GM21360 (cell line): ENCODE results near the gene FADS1.
A peak's percentile ranks its signal among the peaks of the same experiment; 100 is the strongest.

Experiments used
- ATAC-seq: cut with Tn5 transposase; IDR thresholded peaks from one replicate; pipeline ENCODE4 v1.9.1; 2021; ENCODE audit warnings: mild to moderate bottlenecking, moderate library complexity; ENCODE audit not compliant: unreplicated experiment

The FADS1 gene

DNA sequence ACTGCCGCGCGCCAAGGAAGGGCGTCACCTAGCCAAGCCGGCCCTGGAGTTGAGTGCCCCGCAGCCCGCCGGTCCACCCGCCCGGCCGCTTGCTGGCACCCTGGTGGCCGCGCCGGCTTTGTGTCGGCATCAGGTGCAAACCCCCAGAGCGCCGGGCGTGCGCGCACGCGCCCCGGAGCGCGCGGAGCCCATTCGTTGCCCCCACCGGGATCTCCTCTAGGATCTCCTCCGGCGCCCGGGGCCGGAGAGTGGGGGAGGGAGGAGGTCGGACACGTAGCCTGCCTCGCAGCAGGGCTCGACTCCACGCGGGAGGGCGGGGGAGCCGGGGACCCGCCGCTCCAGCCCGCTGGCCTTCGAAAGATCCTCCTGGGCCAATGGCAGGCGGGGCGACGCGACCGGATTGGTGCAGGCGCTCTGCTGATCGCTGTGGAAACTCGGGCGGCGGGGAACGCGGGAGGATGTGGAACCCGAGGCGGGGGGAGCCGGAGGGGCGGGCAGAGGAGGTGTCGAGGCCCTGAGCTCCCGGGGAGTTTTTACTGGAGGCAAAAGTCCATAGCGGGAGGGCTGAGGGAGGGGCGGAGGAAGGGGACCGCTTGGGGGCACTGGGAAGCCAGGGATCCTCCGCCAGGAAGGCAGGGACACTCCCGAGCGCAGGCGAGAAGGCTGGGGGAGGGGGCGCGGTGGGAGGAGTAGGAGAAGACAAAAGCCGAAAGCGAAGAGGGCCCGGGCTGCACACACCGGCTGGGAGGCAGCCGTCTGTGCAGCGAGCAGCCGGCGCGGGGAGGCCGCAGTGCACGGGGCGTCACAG, 11.0 kb upstream of the FADS1 start, which contains the start of gene FADS2:
TSS of gene FADS2 (plus strand) at position 730 of the 808 bp plus-strand sequence. CDS start 91 bp downstream, outside the sequence.
- peak; percentile 62 for ATAC-seq

DNA sequence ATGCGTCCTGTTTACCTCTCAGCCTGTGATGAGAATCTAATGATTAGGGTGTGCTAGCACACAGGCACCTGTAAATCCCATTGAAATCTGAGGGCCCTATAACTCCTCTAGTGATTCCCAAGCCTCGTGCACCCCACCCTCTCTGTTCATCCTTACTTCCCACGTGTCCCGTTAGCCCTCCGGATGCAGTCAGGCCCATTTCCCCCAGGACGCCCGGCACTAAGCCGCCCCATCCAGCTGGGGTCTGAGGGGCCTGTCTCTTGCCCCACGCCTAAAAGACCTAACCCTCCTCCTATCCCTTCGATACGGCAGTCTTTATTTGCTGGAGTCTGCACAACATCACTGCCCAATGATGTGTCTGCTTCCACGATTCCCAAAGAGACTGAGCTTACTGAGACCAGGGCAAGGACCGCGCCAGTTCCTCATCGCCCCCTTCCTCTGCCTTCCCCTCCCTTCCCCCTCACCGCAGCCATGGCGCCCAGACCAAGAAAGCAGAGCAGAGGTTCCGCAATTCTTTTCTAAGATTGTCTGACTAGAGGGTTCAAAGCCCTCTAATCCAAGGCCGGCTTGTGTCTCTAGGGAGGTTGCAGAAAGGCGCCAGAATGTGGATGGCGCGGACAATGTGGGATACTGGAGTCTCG, 10.2 kb upstream of the FADS1 start:
- no peak for ATAC-seq

DNA sequence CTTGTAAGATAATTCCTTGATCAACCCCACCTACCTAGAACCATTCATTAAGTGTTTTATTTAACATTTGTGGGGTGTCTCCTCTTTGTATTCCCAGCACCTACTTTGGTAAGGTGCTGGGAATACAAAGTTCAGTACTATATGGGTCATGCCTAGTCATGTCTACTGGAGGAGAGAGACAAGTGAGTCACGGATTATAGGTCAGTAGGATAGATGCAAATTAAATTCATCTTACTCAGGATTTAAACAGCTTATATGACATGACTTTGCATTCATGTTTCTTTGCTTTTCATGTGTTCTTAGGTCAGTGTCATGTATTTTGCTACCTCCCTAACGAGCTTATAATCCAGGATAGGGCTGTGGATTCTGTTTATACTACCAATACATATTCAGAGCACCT, 3.4 kb upstream of the FADS1 start:
- ATAC-seq = no peak

DNA sequence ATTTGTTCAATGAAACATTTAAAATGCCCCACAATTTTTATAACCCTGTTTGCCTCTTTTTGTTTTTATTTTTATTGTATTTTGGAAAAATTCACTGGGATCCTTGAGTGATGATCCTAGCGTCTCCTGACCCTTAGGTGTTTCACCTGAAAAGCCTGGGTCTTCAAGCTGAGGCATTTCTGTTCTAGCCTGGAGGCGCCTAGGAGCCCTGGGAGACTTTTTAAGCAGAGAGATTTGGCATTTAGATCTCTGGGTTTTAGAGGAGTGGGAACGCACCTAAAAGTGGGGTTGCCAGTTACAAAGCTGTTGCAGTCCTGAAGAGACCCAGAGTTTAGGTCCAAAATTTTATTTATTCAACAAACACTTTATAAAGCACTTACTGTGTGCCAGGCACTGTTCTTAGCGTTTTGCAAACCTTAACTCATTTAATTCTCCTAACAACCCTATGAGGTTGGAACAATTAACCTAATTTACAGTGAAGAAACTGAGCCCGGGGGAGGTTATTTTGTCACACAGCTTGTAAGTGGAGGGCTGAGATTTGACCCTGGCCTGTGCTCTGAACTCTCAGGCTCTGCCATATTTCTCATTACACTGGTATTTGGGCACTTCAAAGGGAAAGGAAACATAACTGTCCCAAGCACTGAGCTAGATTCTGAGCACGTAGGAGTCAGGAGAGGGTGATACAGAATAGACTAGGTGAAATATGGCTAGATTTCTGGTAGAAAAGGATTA, 834 bp upstream of the FADS1 start:
- no peak for ATAC-seq

DNA sequence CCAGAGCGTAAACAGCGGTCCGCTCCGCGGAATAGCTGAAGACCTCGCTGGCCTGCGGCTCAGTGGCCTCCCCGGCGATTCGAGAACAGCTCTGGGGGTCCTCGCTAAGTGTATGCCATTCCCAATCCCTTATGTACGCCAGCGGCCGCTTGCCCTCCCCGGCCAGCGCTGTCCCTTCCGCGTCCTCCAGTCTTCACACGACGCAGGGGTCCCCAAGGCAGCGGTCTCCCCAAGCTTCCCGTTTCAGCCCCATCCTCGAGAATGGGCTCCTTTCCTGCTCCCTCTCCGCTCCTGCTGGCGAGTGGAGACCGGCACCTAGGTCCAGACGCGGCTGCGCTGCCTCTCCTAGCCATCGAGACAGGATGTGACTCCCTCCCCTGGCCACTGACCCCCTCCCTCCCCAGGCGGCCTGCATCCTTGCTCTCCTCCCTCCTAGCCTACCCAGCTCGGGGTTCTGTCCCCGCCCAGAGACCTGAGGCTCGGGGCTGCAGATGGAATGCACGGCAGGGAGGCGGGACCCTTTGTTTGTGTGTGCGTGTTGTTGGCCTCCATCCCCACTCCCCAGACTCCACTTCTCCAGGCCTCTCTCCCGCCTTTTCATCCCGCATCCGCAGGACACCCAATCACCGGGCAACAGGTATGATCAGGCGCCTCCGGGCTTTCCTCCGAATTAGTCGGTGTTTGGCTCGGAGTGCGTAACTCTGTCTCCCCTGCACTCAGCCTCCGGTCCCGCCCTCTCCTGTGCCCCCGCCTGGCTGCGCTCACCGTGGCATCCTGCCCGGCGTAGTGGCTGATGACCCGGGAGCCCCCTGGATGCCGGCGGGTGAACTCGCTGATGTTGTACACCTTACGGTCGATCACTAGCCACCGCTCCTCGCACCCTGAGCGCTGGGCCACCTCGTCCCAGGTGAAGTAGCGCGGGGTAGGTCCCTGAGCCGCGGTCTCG, 740 bp downstream of the FADS1 start:
- ATAC-seq = peak; percentile 16

DNA sequence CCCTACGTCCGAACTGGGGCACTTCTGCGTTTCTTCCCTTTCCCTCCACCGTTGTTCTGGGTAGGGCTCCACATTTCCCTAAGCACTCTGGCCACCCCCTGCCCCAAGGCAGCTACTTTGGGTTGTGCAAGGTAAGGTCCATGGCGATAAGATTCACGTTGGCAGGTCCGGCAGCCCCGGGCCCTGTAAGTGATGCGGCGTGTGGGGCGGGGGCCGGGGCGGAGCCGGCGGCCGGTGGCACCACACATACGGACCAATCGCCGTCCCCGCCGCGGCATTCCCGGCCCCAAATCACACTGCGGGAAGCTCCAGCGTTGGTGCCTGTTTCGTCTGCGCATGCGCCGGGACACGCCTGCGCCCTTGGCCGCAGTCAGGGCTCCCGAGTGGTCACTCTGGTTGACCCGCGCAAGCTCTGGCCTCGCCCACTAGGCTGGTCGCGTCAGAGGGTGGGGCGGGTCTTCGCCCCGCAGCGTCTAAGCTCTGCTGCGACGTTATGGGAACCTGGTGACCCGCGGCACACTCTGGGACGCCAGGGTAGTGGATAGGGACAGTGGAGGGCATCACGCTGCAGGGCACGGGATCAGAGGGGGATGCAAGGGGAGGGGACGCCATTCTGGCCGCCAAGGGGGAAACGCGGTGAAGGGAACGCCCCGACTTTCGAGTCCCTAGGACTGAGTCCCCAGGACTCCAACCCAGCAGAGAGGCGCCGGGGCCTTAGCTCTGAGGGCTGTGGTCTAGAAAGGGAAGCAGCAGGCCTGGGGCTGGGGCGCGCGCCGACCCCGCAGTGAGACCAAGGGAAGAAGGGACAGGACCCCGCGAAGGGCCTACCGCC, 1.6 kb downstream of the FADS1 start:
- peak; percentile 45 for ATAC-seq

DNA sequence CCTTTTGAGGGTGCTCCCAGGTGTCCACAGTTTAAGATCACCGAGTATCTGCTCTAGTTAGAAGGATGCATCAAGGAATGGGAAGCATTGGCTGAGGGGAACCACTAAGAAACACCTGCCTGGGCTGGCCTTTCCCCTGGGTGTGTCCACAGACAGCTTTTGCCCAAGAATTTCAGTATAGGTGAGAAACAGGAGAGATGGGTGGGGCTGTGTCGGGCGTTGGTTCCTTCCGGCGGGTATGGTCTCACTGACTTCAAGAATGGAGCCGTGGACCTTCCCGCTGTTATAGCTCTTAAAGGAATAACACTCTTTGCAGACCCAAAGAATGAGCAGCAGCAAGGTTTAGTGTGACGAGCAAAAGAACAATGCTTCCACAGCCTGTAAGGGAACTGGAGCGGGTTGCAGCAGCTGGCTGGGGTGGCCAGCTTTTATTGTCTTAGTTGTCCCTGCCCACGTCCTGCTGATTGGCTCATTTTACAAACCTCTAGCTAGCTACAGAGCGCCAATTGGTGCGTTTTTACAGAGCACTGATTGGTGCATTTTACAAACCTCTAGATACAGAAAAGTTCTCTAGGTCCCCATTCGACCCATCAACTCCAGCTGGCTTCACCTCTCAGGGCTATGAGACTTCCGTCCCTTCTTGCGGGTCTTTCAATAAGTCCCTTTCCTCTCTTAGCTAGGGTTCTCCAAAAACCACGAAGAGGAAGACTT, 2.4 kb downstream of the FADS1 start:
- no peak for ATAC-seq

DNA sequence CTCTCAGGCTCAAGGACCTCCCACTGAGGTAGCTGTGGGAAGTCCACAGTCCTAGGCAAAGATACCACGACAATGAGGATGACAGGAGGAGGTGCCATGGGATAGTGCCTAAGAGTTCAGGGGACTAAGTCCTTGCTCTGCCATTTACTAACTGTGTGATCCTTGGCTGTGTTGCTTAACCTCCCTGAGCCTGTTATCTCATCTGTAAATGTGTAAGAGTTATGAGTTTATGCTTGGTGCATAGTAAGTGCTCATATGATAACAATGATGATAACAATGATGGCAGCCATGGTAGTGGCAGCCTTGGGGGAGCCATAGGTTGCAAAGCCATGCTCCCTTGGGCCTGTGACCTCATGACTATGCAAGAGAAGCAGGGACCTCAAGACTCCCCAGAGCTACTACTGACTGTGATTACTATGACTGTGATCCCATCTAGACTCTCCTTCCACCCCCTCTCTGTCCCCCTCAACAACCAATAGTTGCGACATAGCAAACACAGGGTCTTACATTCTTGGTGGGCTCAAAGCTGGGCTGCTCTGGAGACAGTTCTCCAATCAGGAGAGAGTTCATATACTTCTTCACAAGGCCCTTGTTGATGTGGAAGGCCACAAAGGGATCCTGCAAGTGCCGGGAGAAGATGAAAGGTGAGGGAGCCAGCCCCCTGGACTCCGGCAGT, 3.9 kb downstream of the FADS1 start:
- ATAC-seq = no peak

DNA sequence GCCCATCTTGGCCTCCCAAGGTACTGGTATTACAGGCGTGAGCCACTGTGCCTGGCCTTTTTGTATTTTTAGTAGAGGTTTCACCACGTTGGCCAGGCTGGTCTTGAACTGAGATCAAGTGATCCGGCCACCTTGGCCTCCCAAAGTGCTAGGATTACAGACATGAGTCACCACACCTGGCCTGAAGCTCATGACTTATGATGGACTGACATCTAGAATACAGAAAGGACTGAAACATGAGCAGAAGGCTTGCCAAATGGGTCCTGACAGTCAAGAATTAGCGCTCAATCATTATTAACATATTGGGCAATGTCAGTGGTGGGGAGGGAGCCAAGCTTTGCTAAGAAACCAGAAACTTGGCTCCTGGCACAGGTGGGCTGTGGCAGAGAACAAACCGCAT, 5.0 kb downstream of the FADS1 start:
- no peak for ATAC-seq

DNA sequence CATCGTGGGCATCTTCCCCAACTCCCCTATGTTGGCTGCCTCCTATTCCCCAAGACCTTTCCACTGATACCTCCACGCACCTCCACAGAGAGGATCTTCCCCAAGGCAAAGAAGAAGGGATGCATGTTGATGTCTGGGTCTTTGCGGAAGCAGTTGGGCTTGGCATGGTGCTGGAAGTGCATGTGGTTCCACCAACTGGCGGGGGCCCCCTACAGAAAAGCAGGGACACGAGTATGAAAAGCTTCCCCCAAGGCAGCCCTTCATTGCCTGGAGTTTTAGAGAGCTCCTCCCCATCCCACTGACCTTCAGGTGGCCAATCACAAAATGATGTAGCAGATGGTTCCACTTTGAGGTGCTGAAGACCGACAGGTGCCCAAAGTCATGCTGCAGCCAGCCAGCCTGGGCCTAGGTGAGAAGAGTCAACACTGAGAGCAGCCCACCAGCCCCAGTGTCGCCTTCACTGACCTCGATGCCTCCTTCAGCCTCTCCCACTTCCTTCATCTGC, 6.1 kb downstream of the FADS1 start:
- ATAC-seq = no peak

DNA sequence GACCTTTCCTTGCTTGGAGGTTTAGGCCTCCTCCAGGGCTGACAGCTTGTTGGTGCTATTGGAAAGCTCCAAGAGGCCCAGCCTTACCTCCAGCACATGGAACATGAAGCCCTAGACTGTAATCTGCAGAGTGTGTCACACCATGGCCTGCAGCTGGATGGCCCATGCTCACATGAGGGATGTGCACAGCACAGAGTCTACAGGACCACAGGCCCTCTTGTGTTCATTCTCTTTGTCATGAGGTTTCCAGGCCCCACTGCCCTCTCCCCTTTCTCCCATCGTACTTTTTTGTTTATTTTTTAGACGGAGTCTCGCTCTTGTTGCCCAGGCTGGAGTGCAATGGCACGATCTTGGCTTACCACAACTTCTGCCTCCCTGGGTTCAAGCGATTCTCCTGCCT, 10.0 kb downstream of the FADS1 start:
- no peak for ATAC-seq

DNA sequence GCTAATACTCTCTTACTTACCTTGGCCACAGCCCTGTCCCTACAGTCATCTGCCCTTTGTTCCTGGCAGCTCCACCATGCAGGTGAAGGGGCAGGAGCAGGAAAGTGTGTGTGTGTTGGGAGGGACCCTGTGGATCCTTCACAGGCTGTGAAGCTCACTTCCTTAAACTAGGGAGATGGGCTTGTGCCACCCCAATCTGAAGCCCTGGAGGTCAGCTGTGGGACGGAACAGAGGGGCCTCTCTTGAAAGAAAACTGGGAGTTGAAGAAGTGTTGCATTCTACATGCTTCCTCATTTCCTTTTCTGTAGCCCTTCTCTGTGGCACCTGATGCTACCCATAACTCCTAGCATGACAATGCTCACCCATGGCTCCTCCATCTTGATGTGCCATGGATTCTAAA, 11.7 kb downstream of the FADS1 start:
- ATAC-seq = no peak

DNA sequence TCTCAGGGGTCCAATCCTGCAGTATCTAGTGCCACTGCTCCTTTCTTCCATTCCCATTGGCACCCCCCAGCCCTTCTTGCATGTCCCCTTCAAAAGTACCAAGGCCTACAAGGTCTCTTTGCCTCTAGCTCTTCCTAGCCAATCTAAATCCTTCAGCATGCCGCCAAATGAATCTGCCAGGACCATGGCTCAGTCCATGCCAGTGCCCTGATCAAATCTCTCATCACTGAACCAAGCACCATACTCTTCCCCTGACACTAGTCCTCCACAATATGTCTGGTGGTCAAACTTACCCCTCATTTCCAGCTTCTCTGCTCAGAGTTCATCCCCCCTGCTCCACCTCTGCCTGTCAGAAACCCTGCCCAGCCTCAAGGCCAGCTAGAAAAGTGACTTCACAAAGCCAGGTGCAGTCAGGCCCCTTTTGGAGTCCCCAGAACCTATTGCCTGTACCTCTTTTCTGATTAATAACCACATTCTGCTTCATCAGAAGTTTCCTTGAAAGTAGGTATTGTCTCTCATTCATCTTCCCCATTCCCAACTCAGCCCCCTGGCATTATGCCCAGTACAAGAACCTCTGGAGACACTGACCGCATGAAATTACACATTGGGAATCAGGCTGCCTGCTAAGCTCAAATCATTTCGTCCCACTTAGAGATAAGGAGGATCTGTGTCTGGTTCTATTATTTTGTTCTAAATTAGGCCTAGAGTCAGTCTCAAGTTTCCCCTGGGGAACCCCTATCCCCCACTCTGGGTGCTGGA, 12.7 kb downstream of the FADS1 start:
- ATAC-seq = no peak

DNA sequence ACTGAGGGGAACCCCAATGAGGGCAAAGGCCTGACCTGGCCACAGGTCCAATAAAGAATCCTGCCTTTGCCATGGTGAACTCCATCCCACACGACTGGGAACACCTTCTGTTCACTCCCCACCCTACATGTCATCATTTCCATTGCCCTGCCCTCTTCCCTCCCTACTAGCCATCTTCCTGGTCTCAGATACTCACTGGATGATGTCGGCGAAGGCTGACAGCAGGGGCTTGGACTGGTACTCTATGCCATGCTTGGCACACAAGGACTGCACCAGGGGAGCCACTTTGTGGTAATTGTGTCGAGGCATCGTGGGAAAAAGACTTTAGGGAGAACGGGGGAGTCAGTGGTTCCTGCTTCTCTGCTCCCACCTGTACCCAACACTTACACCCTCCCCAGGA, 14.2 kb downstream of the FADS1 start:
- no peak for ATAC-seq

DNA sequence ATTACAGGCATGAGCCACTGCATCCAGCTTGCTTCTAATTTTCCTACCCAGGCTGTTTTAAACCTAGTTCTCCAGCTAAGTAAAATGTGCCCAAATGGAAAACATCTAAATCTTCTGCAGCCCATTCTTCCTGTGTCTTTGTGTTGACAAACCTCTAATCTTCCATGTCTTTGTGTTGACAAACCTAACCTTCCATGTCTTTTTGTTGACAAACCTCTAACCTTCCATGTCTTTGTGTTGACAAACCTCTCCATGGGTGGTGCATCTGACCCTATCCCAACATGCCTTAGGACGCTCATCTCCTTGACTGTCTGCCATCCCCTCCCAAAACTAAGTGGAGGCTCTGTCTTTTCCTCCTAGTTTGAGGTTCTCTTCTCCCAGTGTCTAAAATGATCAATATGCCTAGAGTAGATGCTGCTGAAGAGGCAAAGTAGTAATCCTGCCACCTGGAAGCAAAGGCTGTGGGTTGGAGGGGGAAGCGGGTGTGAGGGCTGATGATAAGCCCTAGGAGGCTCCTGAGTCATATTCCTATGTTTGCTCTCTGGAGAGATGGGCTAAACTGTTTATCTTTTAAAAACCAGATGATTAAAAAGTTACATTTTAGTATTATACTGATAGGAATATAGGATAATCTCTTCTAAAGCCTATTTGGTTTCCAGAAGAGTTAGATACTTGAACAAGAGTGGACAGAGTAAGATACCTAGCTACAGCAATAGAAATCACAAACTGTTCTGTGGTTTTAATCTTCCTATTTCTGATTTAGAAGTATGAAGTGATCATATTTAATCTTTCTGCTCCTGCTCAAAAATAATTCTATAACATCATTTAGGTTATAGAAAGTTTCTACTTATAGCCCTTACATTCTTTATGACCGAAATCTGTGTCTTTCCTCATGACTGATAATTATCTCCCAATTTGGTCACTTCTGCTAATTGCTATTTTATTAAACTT, 16.2 kb downstream of the FADS1 start:
- no peak for ATAC-seq

DNA sequence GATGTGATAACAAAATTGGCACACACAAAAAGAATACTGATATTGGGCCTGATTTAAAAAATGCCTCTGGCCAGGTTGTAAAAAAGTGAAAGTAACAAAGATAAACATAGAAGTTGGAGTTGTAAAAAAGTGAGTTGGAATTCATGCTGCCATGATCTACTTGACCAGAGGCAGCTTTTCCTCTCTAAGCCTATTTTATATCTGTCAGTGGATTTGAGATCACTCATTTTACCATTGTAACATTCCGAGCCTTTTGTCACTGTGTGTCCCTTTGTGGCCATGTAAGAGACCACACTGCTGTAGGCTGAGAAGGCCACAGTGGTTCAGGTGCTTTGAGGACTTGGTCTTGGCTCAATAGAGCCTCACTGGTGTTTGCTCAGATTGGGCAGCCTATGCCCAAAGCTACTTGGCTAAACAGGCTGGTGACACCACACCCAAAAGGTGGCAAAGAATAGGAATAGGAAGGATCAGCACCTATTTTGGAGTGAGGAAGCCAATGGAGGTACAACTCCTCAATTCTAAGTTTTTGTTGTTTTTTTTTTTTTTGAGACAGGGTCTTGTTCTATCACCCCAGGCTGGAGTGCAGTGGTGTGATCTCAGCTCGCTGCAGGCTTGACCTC, 17.0 kb downstream of the FADS1 start:
- no peak for ATAC-seq
